Endodermal cell (in vitro differentiated cells): ENCODE measurements around the gene FAM98B. TPM values are rescaled to one million over a fixed set of nuclear protein-coding genes. Genes with fewer than 3 reads are reported as not detected.

Experiments used
- DNase-seq: peaks from one replicate; pipeline ENCODE4 v3.0.0-alpha.2; 2017
- H3K27ac ChIP-seq: 2 replicates; pipeline ENCODE4 v1.5.1; 2013; ENCODE audit warnings: mild to moderate bottlenecking, low read depth, low read length, moderate library complexity
- H3K27me3 ChIP-seq: 2 replicates; pipeline ENCODE4 v1.6.1; 2013; ENCODE audit warnings: mild to moderate bottlenecking, low read length, moderate library complexity; ENCODE audit not compliant: insufficient read depth, control insufficient read depth, poor library complexity, severe bottlenecking
- H3K36me3 ChIP-seq: 2 replicates; pipeline ENCODE4 v1.7.0; 2013; ENCODE audit warnings: mild to moderate bottlenecking, low read length, moderate library complexity; ENCODE audit not compliant: control insufficient read depth, insufficient read depth
- H3K4me1 ChIP-seq: one replicate; pipeline ENCODE4 v1.7.0; 2013; ENCODE audit warnings: low read length; ENCODE audit not compliant: control insufficient read depth, insufficient read depth
- H3K4me3 ChIP-seq: 2 replicates; pipeline ENCODE4 v1.5.1; 2013; ENCODE audit warnings: mild to moderate bottlenecking, low read length, moderate library complexity
- H3K9ac ChIP-seq: 2 replicates; pipeline ENCODE4 v1.6.1; 2013; ENCODE audit warnings: mild to moderate bottlenecking, low read length, moderate library complexity; ENCODE audit not compliant: poor library complexity, severe bottlenecking; ENCODE audit errors: extremely low read depth
- H3K9me3 ChIP-seq: 2 replicates; pipeline ENCODE4 v1.6.1; 2013; ENCODE audit warnings: mild to moderate bottlenecking, low read length, moderate library complexity; ENCODE audit not compliant: control insufficient read depth
- H3K27ac Mint-ChIP-seq: 2 replicates; pipeline ENCODE4 v1.8.0; 2020; ENCODE audit warnings: mixed read lengths
- H3K27me3 Mint-ChIP-seq: 2 replicates; pipeline ENCODE4 v1.8.0; 2021; ENCODE audit warnings: mild to moderate bottlenecking, mixed read lengths; ENCODE audit not compliant: insufficient read depth
- H3K36me3 Mint-ChIP-seq: 2 replicates; pipeline ENCODE4 v1.8.0; 2020; ENCODE audit warnings: low read depth, mixed read lengths
- H3K4me1 Mint-ChIP-seq: 2 replicates; pipeline ENCODE4 v1.8.0; 2020; ENCODE audit warnings: mixed read lengths
- H3K4me3 Mint-ChIP-seq: 2 replicates; pipeline ENCODE4 v1.8.0; 2020; ENCODE audit warnings: mild to moderate bottlenecking, moderate library complexity, mixed read lengths
- H3K9me3 Mint-ChIP-seq: 2 replicates; pipeline ENCODE4 v1.8.0; 2020; ENCODE audit warnings: mild to moderate bottlenecking, mixed read lengths
- CTCF ChIP-seq: fragments of 200-600 bp; sonication (generic); conservative IDR thresholded peaks from 2 replicates; pipeline ENCODE4 v1.5.0; 2021; ENCODE audit warnings: antibody characterized with exemption, mild to moderate bottlenecking
- WGBS, 2 experiments: methylation state at CpG; one replicate each; pipeline versions ENCODE4 v1.1.5 to v1.1.7; 2013; ENCODE audit warnings: missing lambda C conversion rate in 2 of 2, mixed read lengths in 1 of 2; ENCODE audit not compliant: insufficient coverage in 1 of 2, insufficient read length in 1 of 2; 5-methylcytosine and 5-hydroxymethylcytosine counted together
- total RNA-seq, 2 donors: library from RNA; stranded (reverse); fragmentation: NEBNext Ultra II Directional in 1 of 2; extraction: Animal tissue kit (Norgen Biotek cat#: 25700) in 1 of 2; gene quantifications; 2 replicates in 1 of 2; 3 replicates in 1 of 2; pipeline ENCODE4 v1.2.1, GENCODE V29; 2021

FAM98B gene
- total RNA-seq, 2 donors from 2014 or later = 54.3 to 55.9 TPM

GRCh38 chr15:38463893-38464292 lies 10.0 kb downstream of the FAM98B start:
- Mint-ChIP-seq H3K9me3 (no peaks in the 10 kb centered on the region), H3K27me3 (no peaks in the 10 kb centered on the region), H3K4me3 (no peak overlapping the region), H3K36me3 (peaks cover 12% of the 10 kb centered on the region), H3K4me1 (no peaks in the 10 kb centered on the region), H3K27ac (no peak overlapping the region)
- no peak for DNase-seq
- Histone ChIP-seq H3K9me3 (no peaks in the 10 kb centered on the region), H3K4me1 (no peaks in the 10 kb centered on the region), H3K9ac (no peak overlapping the region), H3K4me3 (no peak overlapping the region), H3K27ac (no peak overlapping the region), H3K36me3 (peaks cover 28% of the 10 kb centered on the region), H3K27me3 (no peaks in the 10 kb centered on the region)
- 94% methylated on average over 2 of the region's 3 CpGs; no CpG with 5 or more reads in 1 of the 2 experiments for WGBS, 2 experiments
- TF ChIP-seq CTCF = no peak

- DNase-seq = no peak
- Mint-ChIP-seq H3K4me1 (no peaks in the 10 kb centered on the region), H3K27ac (no peak overlapping the region), H3K27me3 (no peaks in the 10 kb centered on the region), H3K36me3 (peaks cover 12% of the 10 kb centered on the region), H3K9me3 (no peaks in the 10 kb centered on the region), H3K4me3 (no peak overlapping the region)
- H3K4me1 ChIP-seq = no peaks in the 10 kb centered on the region
- 100% methylated on average over 1 of the region's 4 CpGs; no CpG with 5 or more reads in 1 of the 2 experiments for whole genome bisulfite sequencing, 2 experiments
- no peak overlapping the region for H3K27ac ChIP-seq
- H3K9ac ChIP-seq = no peak overlapping the region
- no peaks in the 10 kb centered on the region for H3K27me3 ChIP-seq
- no peaks in the 10 kb centered on the region for H3K9me3 ChIP-seq
- H3K4me3 ChIP-seq = no peak overlapping the region
- peaks cover 28% of the 10 kb centered on the region for H3K36me3 ChIP-seq
- no peak for TF ChIP-seq CTCF
These were observed 10.7 kb downstream of the FAM98B start for GRCh38 chr15:38464675-38465074.

DNA sequence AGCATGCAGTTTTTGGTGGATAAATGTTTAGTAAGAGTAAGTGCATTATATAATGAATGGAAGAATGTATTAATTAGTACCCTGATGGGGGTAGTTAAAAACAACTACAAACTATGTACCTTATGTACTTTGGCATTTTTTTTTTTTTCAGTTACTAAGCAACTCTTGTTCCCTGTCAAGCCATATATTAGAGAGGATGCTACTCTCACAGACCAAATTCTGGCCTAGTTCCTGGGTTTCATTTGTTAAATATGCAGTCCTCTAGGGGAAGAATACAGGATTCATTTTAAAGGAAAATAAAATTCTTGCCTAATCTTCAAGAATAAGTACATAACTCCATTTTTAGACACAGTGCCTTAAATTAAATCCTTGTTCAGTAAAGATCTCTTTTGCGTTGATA lies 16.9 kb downstream of the FAM98B start:
- Mint-ChIP-seq H3K27me3 (no peaks in the 10 kb centered on the region), H3K9me3 (no peaks in the 10 kb centered on the region), H3K27ac (no peak overlapping the region), H3K4me3 (no peak overlapping the region), H3K36me3 (peaks cover 30% of the 10 kb centered on the region), H3K4me1 (no peaks in the 10 kb centered on the region)
- Histone ChIP-seq H3K4me1 (no peaks in the 10 kb centered on the region), H3K4me3 (no peak overlapping the region), H3K27me3 (no peaks in the 10 kb centered on the region), H3K36me3 (peaks cover 56% of the 10 kb centered on the region), H3K9me3 (no peaks in the 10 kb centered on the region), H3K9ac (no peak overlapping the region), H3K27ac (no peak overlapping the region)
- WGBS, 2 experiments = no CpG with 5 or more reads among the region's 1 CpG
- no peak for TF ChIP-seq CTCF
- DNase-seq = no peak
